ENCODE data around the gene SEMA3E.
A peak's percentile ranks its signal among the peaks of the same experiment; 100 is the strongest.
"Not testable (repeated sequence)": the region's sequence is repeated elsewhere in the genome, so short reads cannot be mapped to it uniquely, and the experiment has no call there.

SEMA3E gene

GRCh38 chr7:83574616-83575015, 74.3 kb downstream of the SEMA3E start:
- DNase-seq (ENCODE audit: low read depth), result no peak
- H3K4me3 ChIP-seq (replicated peaks; ENCODE audit: low read depth, low read length), result no peak overlapping the region
- no peak for TF ChIP-seq CTCF (IDR thresholded peaks at IDR 0.05; ENCODE audit: low read length, missing control alignments)

GRCh38 chr7:83562960-83563359, 86.0 kb downstream of the SEMA3E start:
- TF ChIP-seq CTCF (IDR thresholded peaks at IDR 0.05; ENCODE audit: low read length, missing control alignments), result no peak
- no peak for DNase-seq (ENCODE audit: low read depth)
- H3K4me3 ChIP-seq (replicated peaks; ENCODE audit: low read depth, low read length), result no peak overlapping the region

GRCh38 chr7:83562289-83562688, 86.7 kb downstream of the SEMA3E start:
- no peak for TF ChIP-seq CTCF (IDR thresholded peaks at IDR 0.05; ENCODE audit: low read length, missing control alignments)
- H3K4me3 ChIP-seq (replicated peaks; ENCODE audit: low read depth, low read length), result no peak overlapping the region
- no peak for DNase-seq (ENCODE audit: low read depth)

- no peak for DNase-seq (ENCODE audit: low read depth)
These were observed 89.1 kb downstream of the SEMA3E start for GRCh38 chr7:83559887-83560286.

GRCh38 chr7:83552556-83552955, 96.4 kb downstream of the SEMA3E start:
- not testable (repeated sequence) for H3K4me3 ChIP-seq (replicated peaks; ENCODE audit: low read depth, low read length)

More at GRCh38 chr7:83559887-83560286, 89.1 kb downstream of the SEMA3E start:
- TF ChIP-seq CTCF (IDR thresholded peaks at IDR 0.05; ENCODE audit: low read length, missing control alignments), result no peak
- no peak overlapping the region for H3K4me3 ChIP-seq (replicated peaks; ENCODE audit: low read depth, low read length)

GRCh38 chr7:83550100-83550499, 98.8 kb downstream of the SEMA3E start:
- TF ChIP-seq CTCF (IDR thresholded peaks at IDR 0.05; ENCODE audit: low read length, missing control alignments), result no peak
- no peak overlapping the region for H3K4me3 ChIP-seq (replicated peaks; ENCODE audit: low read depth, low read length)
- DNase-seq (ENCODE audit: low read depth), result peak; percentile 69

More at GRCh38 chr7:83552556-83552955, 96.4 kb downstream of the SEMA3E start:
- not testable (repeated sequence) for DNase-seq (ENCODE audit: low read depth)

- no peak overlapping the region for H3K4me3 ChIP-seq (replicated peaks; ENCODE audit: low read depth, low read length)
- TF ChIP-seq CTCF (IDR thresholded peaks at IDR 0.05; ENCODE audit: low read length, missing control alignments), result no peak
- no peak for DNase-seq (ENCODE audit: low read depth)
These were observed 100.7 kb downstream of the SEMA3E start for GRCh38 chr7:83548250-83548649.

All from fibroblast of pulmonary artery (primary cell).